Hematopoietic multipotent progenitor cell treated with erythropoietin and hydrocortisone succinate and interleukin-3 and kit ligand, for 4 days (in vitro differentiated cells): Measurements from ENCODE around the gene ACSM6.
A peak's percentile ranks its signal among the peaks of the same experiment; 100 is the strongest.

Experiments
- DNase-seq: peaks from one replicate; pipeline ENCODE4 v3.0.0-alpha.2; 2015

The ACSM6 gene

GRCh38 chr10:95246582-95247051 lies 52.6 kb downstream of the ACSM6 start:
- peak; percentile 91 for DNase-seq

- no peak for DNase-seq
Measured at GRCh38 chr10:95247200-95247880, 53.3 kb downstream of the ACSM6 start.

GRCh38 chr10:95247881-95248583 lies 54.0 kb downstream of the ACSM6 start:
- no peak for DNase-seq

GRCh38 chr10:95248989-95249388 lies 55.0 kb downstream of the ACSM6 start:
- no peak for DNase-seq

DNA sequence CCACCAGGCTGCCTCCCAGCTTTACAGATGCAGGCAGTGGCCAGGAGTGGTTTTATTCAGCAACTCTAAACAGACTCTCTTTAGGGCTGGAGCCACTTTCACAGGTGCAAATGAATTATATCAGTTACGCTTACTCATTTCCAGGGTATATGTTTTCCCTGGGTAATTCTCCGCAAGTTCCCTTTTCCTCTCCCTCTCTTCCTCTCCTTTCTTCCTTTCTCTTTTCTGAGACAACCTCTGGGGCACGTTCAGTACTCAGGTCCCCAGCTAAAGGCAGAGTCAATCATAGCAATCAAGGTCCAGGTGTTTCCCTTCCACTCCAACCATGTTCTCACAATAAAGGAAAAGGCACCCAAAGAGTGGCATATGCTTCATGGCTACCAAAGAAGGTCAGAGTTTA lies 55.4 kb downstream of the ACSM6 start:
- no peak for DNase-seq

DNA sequence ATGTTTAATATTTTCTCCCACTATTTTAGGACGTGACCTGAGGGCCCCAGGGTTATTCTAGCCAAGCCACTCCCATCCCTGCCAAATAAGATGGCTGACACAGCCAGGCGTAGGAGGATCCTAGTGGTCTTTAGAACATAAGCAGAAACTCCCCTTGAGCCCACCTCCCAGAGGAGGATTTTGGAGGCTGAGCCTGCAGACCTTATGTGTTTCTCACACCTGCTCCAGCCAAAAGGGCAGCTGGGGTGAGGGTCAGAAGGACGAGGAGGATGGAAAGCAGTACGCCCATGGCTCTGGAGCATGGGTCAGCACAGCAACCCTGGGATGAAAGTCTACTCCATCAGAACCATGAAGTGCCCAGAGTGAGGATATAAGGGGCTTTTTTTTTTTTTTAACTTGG lies 56.8 kb downstream of the ACSM6 start:
- no peak for DNase-seq

GRCh38 chr10:95253007-95253406 lies 59.0 kb downstream of the ACSM6 start:
- DNase-seq = peak; percentile 47

GRCh38 chr10:95253686-95254085 lies 59.6 kb downstream of the ACSM6 start:
- DNase-seq = no peak

DNA sequence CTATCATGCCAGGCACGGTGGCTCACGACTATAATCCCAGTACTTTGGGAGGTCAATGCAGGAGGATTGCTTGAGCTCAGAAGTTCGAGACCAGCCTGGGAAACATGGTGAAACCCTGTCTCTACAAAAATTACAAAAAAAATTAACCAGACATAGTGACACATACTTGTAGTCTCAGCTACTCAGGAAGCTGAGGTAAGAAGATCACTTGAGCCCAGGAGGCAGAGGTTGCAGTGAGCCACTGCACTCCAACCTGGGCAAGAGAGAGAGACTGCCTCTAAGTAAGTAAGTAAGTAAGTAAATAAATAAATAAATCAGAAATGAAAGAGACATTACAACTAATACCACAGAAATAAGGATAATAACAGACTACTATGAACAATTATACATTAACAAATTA lies 60.6 kb downstream of the ACSM6 start:
- no peak for DNase-seq

DNA sequence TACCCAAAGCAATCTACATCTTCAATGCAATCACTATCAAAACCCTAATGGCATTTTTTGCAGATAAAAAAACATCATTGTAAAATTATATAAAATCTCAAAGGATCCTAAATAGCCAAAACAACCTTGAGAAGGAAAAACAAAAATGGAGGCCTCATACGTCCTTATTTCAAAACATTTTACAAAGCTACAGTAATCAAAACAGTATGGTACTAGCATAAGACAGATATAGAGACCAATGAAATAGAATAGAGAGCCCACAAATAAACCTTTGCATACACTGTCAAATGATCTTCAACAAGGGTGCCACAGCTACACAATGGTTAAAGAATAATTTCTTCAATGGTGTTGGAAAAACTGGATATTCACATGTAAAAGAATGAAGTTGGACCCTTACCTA lies 62.2 kb downstream of the ACSM6 start:
- DNase-seq = no peak

- no peak for DNase-seq
Measured at GRCh38 chr10:95257849-95258248, 63.8 kb downstream of the ACSM6 start.

- DNase-seq = peak; percentile 30
Measured at GRCh38 chr10:95260397-95260881, 66.4 kb downstream of the ACSM6 start.

DNA sequence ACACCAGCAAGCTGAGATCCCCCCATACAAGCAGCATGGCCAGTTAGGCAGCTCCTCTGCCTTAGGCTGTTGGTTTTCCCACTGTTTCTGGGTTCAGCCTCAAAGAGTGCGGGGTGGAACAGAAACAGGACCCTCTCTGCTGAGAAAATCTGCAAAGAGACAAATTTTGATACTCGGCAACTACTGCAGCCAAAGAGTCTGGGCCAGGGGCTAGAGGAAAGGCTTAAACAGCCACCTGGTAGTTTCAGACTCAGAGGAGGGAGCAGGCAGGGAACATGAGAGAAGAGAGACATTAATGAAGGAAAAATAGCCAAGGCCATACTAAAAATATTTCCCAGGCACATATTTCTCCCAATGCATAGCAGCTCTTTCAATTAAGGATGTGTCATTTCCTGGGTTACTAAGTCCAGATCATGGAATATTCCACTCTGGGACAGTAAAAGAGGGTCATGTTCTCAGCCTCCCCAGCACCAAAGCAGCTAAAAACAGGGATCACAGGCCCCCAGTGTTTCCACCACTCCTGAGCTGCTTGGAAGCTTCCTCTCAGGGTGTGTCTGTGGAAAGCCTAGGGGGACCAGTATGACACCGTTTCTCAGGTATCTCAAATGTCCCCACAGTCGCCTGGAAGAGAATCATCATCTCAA lies 67.0 kb downstream of the ACSM6 start:
- no peak for DNase-seq

GRCh38 chr10:95261926-95262325 lies 67.9 kb downstream of the ACSM6 start:
- DNase-seq = no peak

DNA sequence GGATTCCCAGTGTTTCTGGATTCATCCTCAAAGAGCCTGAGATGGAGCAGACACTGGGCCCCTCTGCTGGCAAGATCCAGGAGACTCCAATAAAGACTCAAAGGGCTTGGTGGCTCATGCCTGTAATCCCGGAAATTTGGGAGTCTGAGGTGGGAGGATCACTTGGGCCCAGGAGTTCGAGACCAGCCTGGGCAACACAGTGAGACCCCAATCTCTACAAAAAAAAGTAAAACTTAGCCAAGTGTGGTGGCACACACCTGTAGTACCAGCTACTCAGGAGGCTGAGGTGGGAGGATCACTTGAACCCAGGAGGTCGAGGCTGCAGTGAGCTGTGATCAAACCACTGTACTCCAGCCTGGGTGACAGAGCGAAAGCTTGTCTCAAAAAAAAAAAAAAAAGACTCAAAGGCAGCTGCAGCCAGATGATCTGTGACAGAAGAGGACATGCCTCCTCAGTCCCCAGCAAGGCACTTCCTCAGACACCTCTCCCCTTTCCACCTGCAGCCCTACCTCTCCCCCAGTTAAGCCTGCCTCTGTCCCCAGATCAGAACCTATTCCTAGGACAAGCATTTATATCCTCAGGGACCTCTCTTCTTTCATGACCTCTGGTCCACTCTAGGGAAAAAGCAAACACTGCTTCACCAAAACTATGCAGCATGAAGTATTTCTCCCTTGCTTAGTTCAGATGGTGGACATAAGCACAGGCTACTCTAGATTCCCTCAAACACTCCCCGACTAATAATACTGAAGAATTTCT lies 68.9 kb downstream of the ACSM6 start:
- DNase-seq = no peak

GRCh38 chr10:95263864-95264226 lies 69.8 kb downstream of the ACSM6 start:
- DNase-seq = no peak

GRCh38 chr10:95264227-95265051 lies 70.4 kb downstream of the ACSM6 start:
- no peak for DNase-seq

DNA sequence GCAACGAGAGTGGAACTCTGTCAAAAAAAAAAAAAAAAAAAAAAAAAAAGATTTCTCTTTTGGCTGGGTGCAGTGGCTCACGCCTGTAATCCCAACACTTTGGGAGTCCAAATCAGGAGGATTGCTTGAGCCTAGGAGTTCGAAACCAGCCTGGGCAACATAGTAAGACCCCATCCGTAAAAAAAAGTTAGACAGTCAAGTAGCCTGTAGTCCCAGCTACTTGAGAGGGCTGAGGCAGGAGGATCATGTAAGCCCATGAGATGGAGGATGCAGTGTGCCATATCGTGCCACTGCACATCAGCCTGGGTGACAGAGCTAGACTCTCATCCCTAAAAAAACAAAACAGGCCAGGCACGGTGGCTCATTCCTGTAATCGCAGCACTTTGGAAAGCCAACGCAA lies 71.5 kb downstream of the ACSM6 start:
- no peak for DNase-seq

GRCh38 chr10:95266674-95267095 lies 72.6 kb downstream of the ACSM6 start:
- DNase-seq = peak; percentile 93

DNA sequence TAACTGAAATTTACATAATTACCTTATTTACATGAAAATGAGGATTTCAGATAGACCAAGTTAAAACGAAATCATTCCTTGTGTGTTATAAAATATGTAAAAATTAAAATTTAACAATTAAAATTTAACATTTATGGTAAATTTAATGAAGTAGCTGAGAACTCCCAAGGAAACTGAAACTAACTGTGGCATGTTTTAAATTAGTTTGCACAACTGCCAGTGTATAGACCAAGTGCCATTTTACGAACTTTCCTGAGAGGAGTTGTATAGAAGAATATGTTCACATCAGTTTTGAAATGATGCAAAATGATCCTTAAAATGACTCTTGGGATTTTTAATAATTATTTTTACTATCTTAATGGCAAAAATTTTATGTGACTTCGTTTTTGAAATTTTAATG lies 73.2 kb downstream of the ACSM6 start:
- DNase-seq = no peak

- no peak for DNase-seq
Measured at GRCh38 chr10:95268438-95268837, 74.4 kb downstream of the ACSM6 start.
